ENCODE measurements around the gene IGFBP5.

DNA sequence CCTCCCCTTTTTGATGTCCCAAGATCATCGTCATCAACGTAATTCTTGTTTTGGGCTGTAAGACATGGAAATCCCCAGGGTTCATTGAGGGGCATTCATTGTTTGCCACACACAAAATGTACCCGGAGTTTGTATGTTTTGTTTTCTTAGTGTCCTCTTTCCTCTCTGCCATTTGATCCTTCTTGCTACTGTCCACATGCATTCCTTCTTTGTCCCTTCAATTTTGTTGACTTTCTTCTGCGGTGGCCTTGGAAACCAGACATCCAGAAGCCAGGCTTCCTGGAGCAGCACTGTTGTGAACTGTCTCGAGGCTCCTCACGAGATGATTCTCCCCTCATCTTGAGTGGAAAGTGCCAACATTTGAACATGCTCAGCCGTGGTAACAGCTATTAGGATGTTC, 37.4 kb downstream of the IGFBP5 start:
- TF ChIP-seq, protein P1, sequence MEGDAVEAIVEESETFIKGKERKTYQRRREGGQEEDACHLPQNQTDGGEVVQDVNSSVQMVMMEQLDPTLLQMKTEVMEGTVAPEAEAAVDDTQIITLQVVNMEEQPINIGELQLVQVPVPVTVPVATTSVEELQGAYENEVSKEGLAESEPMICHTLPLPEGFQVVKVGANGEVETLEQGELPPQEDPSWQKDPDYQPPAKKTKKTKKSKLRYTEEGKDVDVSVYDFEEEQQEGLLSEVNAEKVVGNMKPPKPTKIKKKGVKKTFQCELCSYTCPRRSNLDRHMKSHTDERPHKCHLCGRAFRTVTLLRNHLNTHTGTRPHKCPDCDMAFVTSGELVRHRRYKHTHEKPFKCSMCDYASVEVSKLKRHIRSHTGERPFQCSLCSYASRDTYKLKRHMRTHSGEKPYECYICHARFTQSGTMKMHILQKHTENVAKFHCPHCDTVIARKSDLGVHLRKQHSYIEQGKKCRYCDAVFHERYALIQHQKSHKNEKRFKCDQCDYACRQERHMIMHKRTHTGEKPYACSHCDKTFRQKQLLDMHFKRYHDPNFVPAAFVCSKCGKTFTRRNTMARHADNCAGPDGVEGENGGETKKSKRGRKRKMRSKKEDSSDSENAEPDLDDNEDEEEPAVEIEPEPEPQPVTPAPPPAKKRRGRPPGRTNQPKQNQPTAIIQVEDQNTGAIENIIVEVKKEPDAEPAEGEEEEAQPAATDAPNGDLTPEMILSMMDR (IDR thresholded peaks at IDR 0.05), result no peak
- TF ChIP-seq POLR2A (IDR thresholded peaks at IDR 0.05), result no peak
